ENCODE data around the gene MAPKAPK2. TPM values are rescaled to one million over a fixed set of nuclear protein-coding genes. Genes with fewer than 3 reads are reported as not detected.

MAPKAPK2 gene
- total and polyA plus RNA-seq, 2 of the 13 experiments (the other 11 are each of a cell fraction or from before 2014, with no cell fraction given): 16.6 to 34.0 TPM

GRCh38 chr1:206679738-206680211 is 4.9 kb upstream of the MAPKAPK2 start:
- Histone ChIP-seq H3K4me1 (ENCODE audit: insufficient read depth, low read length) (peaks cover 50% of the 10 kb centered on the region), H4K20me1 (ENCODE audit: insufficient read depth, low read length) (no peaks in the 10 kb centered on the region), H3K4me3 (replicated peaks in 1 of 3; ENCODE audit: insufficient read depth in 1 of 3, low read depth in 2 of 3, low read length in 3 of 3) (no peak overlapping the region), H3K9me3 (ENCODE audit: low read length) (no peaks in the 10 kb centered on the region), H3K79me2 (ENCODE audit: insufficient read depth, low read length) (no peaks in the 10 kb centered on the region), H3K27me3 (ENCODE audit: control insufficient read depth in 1 of 2, insufficient read depth in 2 of 2, low read length in 2 of 2) (peaks cover 3 to 15% of the 10 kb centered on the region in 2 experiments; a peak in 3 of 5 replicates), H2AFZ (ENCODE audit: low read length) (no peak overlapping the region), H3K36me3 (replicated peaks in 1 of 2; ENCODE audit: control insufficient read depth in 1 of 2, insufficient read depth in 2 of 2, low read length in 2 of 2) (no peaks in the 10 kb centered on the region), H3K27ac (ENCODE audit: extremely low read length, insufficient read depth, low read length) (no peak overlapping the region), H3K4me2 (ENCODE audit: low read depth, low read length) (no peak overlapping the region), H3K9ac (ENCODE audit: insufficient read depth, low read depth, low read length) (no peak overlapping the region)
- no peak for ATAC-seq
- FAIRE-seq: no peak
- DNase-seq (ENCODE audit: low spot score): no peak
- no TSS peak for BruUV-seq (replicated peaks)
- ChIA-PET POLR2A (no interaction called here), CTCF (ENCODE audit: low intra/inter-chr PET ratio, low total read pairs) (no interaction called here)
- 50% methylated on average over 5 of the region's 5 CpGs for WGBS (ENCODE audit: low lambda C conversion rate)
- in situ Hi-C loops (cut with HindIII; ENCODE audit: extremely low pct_ligation_motif_present, low pct_unique_long_range_greater_than_20kb): no loop called here
- TF ChIP-seq CCAR2 (optimal IDR thresholded peaks at IDR 0.05; ENCODE audit: low read depth, low read length): no peak
- TF ChIP-seq ZBTB26 (CRISPR knock-in tag; IDR thresholded peaks at IDR 0.05; ENCODE audit: borderline replicate concordance): no peak
- no peak for TF ChIP-seq HES4 (CRISPR knock-in tag; IDR thresholded peaks at IDR 0.05; ENCODE audit: borderline replicate concordance)
- TF ChIP-seq ZNF180 (CRISPR knock-in tag; IDR thresholded peaks at IDR 0.05; ENCODE audit: borderline replicate concordance, low read depth): no peak
- no peak for TF ChIP-seq DDIT3 (CRISPR knock-in tag; IDR thresholded peaks at IDR 0.05)
- TF ChIP-seq MAFG (CRISPR knock-in tag; IDR thresholded peaks at IDR 0.05): no peak
- TF ChIP-seq ZNF557 (CRISPR knock-in tag; IDR thresholded peaks at IDR 0.05): no peak
- no peak for TF ChIP-seq HNF1B (CRISPR knock-in tag; IDR thresholded peaks at IDR 0.05)
- intact Hi-C loops (cut with micrococcal nuclease; ENCODE audit: unreplicated experiment): loop anchor here (5.0 kb wide), 1 partner anchor 67 kb away; the partner anchor contains the start of gene EIF2D
